Stimulated activated CD4-positive, alpha-beta T cell treated with anti-CD3 and anti-CD28 coated beads, Interleukin-2, amount 100 ng/mL, for 24 hours (primary cell): ENCODE data around the gene FER.
A peak's percentile ranks its signal among the peaks of the same experiment; 100 is the strongest.
"Not testable (repeated sequence)": the region's sequence is repeated elsewhere in the genome, so short reads cannot be mapped to it uniquely, and the experiment has no call there.

Experiments used
- DNase-seq, 2 donors: peaks; one replicate each; pipeline ENCODE4 v3.0.0-alpha.2; 2020

The FER gene

GRCh38 chr5:108747774-108748400 is at the start of gene FER:
FER (plus strand) TSS chr5:108747897; CDS start chr5:108798183, 50,286 bp downstream.
- peak; percentile 13 to 42 for DNase-seq

DNA sequence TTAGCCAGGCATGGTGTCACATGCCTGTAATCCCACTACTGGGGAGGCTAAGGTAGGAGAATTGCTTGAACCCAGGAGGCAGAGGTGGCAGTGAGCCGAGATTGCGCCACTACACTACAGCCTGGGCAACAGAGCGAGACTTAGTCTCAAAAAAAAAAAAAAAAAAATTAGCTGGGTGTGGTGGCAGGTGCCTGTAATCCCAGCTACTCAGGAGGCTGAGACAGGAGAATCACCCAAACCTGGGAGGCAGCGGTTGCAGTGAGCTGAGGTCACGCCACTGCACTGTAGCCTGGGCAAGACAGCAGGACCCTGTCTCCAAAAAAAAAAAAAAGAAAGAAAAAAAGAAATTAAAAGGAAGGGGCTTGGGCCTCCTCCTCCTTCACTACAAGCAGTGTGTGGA is 47.3 kb upstream of the FER start:
- DNase-seq: not testable (repeated sequence)

GRCh38 chr5:108700930-108701329 is 46.8 kb upstream of the FER start:
- DNase-seq: no peak

GRCh38 chr5:108702546-108702945 is 45.2 kb upstream of the FER start:
- DNase-seq: no peak

DNA sequence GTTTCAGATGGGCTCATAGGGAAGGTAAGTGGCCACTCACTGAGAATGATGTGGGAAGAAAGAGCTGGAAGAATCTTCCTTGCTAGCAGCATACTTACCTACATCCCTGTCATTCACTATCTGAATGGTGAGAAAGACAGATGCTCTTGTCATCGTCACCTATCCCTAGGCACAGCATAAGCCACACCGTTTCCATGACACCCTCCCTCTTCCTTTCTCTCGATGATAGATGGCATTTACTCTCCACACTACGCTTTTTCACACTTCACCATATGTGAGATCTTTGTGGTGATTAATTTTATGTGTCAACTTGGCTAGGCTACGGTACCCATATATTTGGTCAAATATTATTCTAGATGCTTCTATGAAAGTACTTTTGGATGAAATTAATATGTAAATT is 44.4 kb upstream of the FER start:
- DNase-seq: no peak

DNA sequence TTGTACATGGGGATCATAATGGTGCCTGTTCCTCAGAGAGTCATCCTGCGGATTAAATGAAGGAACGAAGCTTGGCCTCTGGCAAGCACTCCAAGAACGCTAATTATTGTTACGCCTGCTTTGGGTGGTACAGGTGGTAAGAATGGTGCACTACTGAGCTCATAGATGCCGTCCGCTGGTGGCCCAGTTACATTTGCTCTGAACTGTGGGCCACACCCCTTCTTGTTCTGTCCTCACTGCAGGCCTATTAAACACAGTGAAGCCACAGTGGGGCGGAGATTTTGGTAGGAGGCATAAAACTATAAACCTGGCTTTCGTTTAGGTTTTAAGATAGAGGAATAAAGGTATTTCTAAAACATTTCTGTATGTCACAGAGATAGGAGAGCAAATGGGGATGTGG is 40.6 kb upstream of the FER start:
- DNase-seq: no peak

DNA sequence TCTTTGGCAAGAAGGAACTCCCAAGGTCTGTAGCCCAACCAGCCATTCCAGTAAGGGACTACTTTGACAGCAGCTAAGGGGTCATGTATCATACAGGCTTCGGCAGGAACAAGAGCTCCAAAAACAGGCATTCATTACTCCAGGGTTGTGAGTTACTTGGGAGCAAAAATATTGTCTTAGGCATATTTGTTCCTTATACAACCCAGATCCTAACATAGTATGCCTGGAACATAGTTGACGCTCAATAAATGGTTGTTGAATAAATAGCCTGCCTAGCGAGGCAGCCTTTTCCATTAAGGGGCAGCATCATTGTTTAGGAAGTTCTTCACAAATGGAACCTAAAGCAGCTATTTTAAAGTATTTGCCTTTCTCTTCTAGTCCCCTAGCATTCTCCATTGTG is 35.8 kb upstream of the FER start:
- DNase-seq: no peak

- no peak for DNase-seq
Observed at GRCh38 chr5:108715408-108715807, 32.3 kb upstream of the FER start.

DNA sequence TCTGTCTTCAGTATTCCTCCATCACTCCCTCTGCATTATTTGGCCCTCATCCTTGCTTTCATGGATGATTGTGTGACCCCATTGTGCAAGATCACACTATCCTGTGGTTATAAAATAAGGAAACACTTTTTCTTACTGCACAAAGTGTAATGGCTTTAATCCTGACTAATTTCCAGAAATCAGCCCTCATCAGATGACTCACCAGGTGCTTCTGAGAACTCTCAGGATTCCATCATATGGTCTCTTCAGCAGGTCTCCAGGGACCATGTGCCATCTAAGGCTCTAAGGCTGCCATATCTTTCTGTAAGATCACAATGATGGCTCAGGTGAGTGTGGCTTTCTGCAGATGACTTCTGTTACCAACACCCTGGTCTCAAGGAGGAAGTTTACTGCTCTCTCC is 27.3 kb upstream of the FER start:
- no peak for DNase-seq

- DNase-seq: no peak
Observed at GRCh38 chr5:108726446-108727235, 21.1 kb upstream of the FER start.

DNA sequence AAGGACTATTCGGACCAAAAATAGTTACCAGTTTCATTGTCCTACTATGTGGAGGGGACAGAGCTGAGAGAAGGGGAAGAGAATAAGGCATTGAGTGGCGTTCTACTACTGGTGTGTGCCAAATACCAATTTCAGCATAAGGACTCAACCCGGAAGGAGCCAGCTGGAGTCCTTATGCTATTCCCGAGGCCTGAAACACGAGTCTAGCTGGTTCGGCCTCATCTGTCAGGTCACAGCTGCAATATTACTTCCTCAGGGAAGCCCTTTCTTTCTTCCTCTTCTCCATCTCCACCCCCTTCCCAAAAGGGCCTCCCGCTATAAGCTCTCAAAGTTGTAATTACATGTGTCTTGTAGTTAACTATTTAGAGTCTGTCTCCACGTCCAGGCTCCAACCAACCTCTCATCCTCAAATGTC is 20.5 kb upstream of the FER start:
- DNase-seq: no peak

DNA sequence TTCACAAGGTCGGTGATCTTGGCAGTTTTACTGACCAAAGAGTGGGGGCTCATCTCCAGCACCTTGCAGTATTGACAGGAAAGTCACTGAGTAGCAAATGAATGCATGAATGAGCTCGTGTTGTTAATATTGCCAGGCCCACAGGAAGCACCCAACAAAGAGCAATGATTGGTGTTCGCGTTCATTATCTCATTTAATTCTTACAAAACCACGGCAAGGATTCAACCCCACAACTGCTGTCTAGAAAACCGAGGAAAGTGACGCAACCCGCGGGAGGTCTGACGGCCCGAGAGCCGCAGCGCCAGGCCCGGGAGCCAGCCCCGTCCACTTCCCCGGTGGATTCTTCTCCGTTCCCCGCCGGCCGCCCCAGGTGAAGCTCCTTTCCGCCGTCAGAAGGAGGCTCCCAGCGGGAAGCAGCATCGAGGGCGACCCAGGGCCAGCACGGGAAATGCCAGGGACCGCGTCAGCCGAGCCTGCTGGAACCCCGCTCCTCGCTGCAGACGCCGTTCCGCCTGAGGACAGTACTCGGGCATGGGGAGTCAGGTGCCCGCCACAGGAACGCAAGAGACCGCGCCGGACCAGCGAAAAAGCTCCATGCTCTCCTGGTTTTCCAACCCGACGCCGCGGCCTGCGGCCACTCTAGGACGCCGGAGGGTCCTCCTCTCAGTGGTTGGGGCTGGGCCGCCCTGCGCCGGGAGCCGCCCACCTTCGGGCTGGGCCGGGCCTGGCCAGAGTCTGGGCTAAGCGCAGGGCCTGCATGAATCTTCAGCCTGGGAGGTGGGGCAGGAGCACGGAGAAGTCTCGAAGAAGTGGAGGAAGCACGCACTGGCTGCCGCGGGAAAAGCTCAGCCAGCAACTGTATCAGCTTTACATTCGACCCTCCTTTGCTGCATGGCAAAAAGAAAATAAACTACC is 19.8 kb upstream of the FER start:
- DNase-seq: peak; percentile 35 to 50

DNA sequence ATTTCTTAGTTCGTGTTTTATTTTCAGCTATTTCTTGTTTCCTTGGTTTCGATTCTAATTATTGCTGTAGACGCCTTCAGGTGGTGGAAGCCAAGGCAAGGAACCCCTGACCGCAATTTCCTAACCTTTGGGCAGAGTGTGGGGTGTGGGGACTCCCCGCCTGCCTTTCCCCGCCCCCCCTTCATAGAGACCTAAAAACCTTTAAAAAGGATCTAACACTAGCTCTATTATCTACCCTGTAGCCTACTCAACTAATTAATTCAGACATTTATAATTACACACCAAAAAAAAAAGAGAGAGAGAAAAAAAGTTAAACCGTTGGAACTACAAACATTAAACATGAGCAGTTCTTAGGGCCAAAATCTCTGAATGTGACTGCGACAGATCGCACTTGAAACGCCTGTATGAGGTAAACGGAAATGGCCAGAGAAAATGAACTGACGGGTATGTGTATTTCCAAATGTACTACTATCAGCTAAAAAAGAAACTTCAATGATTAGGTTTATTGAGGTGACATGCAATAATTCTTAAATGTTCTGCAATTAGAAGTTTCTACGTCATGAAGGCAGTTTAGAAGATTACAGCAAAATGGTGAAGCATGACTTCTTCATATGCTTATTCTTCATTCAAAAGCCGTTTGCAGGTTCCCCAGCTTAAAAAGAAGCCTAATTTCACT is 19.0 kb upstream of the FER start:
- peak; percentile 50 to 58 for DNase-seq

- no peak for DNase-seq
Observed at GRCh38 chr5:108729242-108729615, 18.5 kb upstream of the FER start.

GRCh38 chr5:108730617-108731340 is 16.9 kb upstream of the FER start:
- no peak for DNase-seq

GRCh38 chr5:108735790-108736189 is 11.9 kb upstream of the FER start:
- DNase-seq: no peak

GRCh38 chr5:108736855-108737254 is 10.8 kb upstream of the FER start:
- no peak for DNase-seq

DNA sequence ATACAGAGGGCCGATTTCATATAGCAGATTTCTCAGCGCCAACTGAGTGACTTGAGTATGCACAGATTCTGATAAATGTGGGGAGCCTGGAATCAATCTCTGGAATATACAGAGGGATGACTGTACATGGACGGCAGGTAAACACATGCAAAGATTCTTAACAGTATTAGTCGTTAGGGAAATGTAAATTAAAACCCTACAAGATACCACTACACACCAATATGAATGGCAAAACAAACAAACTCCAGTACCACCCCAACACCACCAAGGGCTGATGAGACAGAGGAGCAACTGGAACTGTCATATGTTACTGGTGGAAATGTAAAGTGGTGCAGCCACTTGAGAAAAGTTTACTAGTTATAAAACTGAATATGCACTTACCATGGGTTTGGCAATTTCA is 8.3 kb upstream of the FER start:
- DNase-seq: no peak

DNA sequence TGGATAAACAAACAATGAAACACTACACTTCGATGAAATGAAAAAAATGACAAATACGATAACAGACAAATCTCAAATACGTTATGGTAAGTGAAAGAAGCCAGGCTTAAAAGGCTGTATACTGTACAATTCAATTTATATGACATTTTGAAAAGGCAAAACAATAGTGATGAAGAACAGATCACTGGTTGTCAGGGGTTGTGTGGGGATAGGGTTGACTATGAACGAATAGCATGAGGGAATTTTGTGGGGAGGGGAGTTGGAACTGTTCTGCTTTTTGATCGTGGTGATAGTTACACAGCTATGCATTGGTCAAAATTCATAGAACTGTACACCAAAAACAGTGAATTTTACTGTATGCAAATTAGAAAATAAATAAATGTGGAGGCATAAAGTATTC is 7.8 kb upstream of the FER start:
- DNase-seq: no peak

DNA sequence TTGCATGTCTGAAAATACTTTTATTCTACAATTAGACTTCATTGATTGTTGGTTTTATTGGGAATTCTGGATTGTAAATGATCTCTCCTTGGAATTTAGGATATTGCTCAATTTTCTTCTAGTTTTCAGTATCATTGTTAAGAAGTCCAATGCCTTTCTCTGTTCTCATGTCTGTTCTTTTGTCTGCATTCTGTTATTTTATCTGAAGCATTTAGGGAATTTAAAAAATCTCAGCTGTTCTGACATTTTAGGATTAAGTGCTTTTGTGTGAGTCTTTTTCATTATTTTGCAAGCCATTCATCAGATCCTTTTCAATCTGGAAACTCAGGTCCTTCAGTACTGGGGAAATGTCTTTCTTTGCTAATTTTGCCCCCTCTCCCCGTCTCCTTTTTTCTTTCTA is 4.4 kb upstream of the FER start:
- DNase-seq: no peak

DNA sequence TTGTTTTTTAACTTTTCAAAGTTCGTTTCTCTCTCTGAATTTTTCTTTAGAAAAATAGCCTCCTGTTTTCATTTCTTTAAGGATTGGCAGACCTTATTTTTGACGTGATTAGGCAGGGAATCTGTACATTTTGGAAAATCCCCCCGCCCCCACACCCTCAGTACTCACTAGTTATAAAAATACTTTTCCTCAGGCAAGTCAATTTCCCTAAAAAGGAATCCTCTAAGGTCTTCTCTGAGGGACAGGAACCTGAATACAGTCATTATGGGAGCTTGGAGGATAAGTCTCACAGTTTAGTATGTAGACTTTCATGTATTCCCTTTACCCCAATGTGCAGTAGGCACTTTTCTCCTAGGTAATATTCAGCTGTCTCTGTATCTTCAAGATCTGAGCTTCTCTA is 3.9 kb upstream of the FER start:
- DNase-seq: no peak

DNA sequence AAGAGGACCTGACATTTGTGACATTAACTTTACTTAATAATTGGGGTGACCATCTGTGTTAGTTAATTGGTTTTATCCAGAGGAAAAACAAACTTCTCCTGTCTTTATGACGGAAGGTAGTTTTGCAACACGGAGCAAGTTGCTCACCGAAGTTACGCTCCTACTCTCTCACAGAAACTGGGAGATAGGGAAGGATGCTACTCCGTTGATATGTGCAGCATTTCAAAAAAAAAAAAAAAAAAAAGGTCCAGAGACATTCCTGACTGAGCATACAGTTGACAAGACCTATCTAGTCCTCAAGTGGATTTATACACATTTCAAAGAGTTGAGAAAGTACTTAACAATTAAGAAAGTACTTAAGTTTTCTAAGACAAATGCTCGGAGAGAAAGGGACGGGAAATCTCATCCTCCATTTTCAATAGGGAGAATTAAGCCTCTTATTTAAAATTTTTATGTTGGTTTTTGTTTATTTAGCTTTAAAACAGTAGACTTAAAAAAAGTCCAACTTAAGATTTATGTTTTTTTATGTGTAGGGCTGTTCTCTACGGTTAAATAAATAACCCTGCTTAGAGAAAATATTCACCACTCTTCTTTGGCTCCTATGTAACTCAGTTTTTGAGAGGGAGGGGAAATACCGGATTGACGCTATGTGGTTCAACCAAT is 455 bp upstream of the FER start:
- no peak for DNase-seq
